Mesendoderm (in vitro differentiated cells): ENCODE measurements around the gene GALNT12.

ENCODE experiments used
- DNase-seq: peaks from one replicate; pipeline ENCODE4 v3.0.0; 2013
- H2AK5ac ChIP-seq: 2 replicates; pipeline ENCODE4 v1.6.1; 2013; ENCODE audit warnings: low read length, inconsistent platforms
- H2BK120ac ChIP-seq: 2 replicates; pipeline ENCODE4 v1.6.1; 2013; ENCODE audit warnings: low read depth, mild to moderate bottlenecking, low read length, moderate library complexity, mixed read lengths
- H2BK15ac ChIP-seq: replicated peaks from 2 replicates; pipeline ENCODE4 v1.6.1; 2013; ENCODE audit warnings: low read depth, mild to moderate bottlenecking, moderate library complexity
- H2BK5ac ChIP-seq: 2 replicates; pipeline ENCODE4 v1.6.1; 2013; ENCODE audit warnings: low read length, inconsistent platforms
- H3K18ac ChIP-seq: 2 replicates; pipeline ENCODE4 v1.6.1; 2013; ENCODE audit warnings: mild to moderate bottlenecking, low read length, mixed read lengths
- H3K23ac ChIP-seq: one replicate; pipeline ENCODE4 v1.6.1; 2013; ENCODE audit warnings: low read length
- H3K27ac ChIP-seq: 2 replicates; pipeline ENCODE4 v1.5.1; 2013; ENCODE audit warnings: low read depth, mild to moderate bottlenecking, inconsistent platforms, low read length, moderate library complexity
- H3K27me3 ChIP-seq: 2 replicates; pipeline ENCODE4 v1.6.1; 2013; ENCODE audit warnings: low read length, control low read depth, mild to moderate bottlenecking, inconsistent platforms; ENCODE audit not compliant: insufficient read depth, poor library complexity
- H3K36me3 ChIP-seq: 2 replicates; pipeline ENCODE4 v1.6.1; 2013; ENCODE audit warnings: low read length, inconsistent platforms; ENCODE audit not compliant: control insufficient read depth, insufficient read depth
- H3K4ac ChIP-seq: one replicate; pipeline ENCODE4 v1.6.1; 2013; ENCODE audit warnings: low read depth, mild to moderate bottlenecking, low read length, moderate library complexity
- H3K4me1 ChIP-seq: 2 replicates; pipeline ENCODE4 v1.6.1; 2013; ENCODE audit warnings: low read depth, low read length, inconsistent platforms; ENCODE audit not compliant: control insufficient read depth
- H3K4me2 ChIP-seq: 2 replicates; pipeline ENCODE4 v1.6.1; 2013; ENCODE audit warnings: low read length
- H3K4me3 ChIP-seq: 2 replicates; pipeline ENCODE4 v1.5.1; 2013; ENCODE audit warnings: mild to moderate bottlenecking, low read length
- H3K56ac ChIP-seq: one replicate; pipeline ENCODE4 v1.6.1; 2013; ENCODE audit warnings: low read length
- H3K79me1 ChIP-seq: 2 replicates; pipeline ENCODE4 v1.6.1; 2013; ENCODE audit warnings: low read length, inconsistent platforms
- H3K79me2 ChIP-seq: 2 replicates; pipeline ENCODE4 v1.6.1; 2013; ENCODE audit warnings: mild to moderate bottlenecking, low read length; ENCODE audit not compliant: control insufficient read depth, insufficient read depth
- H3K9ac ChIP-seq: 2 replicates; pipeline ENCODE4 v1.6.1; 2013; ENCODE audit warnings: low read length, inconsistent platforms
- H4K5ac ChIP-seq: one replicate; pipeline ENCODE4 v1.6.1; 2013; ENCODE audit warnings: low read length
- H4K8ac ChIP-seq: one replicate; pipeline ENCODE4 v1.6.1; 2013; ENCODE audit warnings: low read depth, mild to moderate bottlenecking, control low read depth, low read length, moderate library complexity
- WGBS: extraction: QIAGEN DNeasy Blood & Tissue Kit; methylation state at CpG from one replicate; pipeline ENCODE4 v1.1.7; 2013; ENCODE audit warnings: low lambda C conversion rate, missing lambda C conversion rate; ENCODE audit not compliant: insufficient coverage; ENCODE audit errors: extremely low coverage; 5-methylcytosine and 5-hydroxymethylcytosine counted together

The GALNT12 gene

DNA sequence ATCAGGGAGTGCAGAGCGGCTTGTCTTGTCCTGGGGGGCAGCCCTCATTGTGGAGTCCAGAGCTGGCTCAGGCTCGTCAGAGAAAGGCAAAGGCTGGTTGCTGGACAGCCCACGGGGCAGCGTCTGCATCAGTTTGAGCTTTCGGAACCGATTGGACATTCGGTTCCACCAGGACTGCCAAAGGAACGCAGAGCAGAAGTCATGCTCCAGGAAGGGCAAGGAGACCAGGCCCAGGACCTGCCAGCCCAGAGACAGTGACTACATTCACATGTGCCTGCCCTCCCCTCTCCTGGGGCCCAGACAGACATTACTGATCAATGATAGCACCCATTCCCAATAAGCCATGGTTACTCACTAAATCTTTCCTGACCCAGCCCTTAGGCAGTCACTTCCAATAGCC, 29.2 kb upstream of the GALNT12 start:
- H2BK120ac ChIP-seq, result no peak overlapping the region
- H3K4me2 ChIP-seq, result no peak overlapping the region
- H4K5ac ChIP-seq, result no peak overlapping the region
- no peaks in the 10 kb centered on the region for H3K79me2 ChIP-seq
- H2BK5ac ChIP-seq, result no peak overlapping the region
- no peaks in the 10 kb centered on the region for H3K4me1 ChIP-seq
- no peak overlapping the region for H3K4me3 ChIP-seq
- H3K27ac ChIP-seq, result no peak overlapping the region
- WGBS, result no CpG with 5 or more reads among the region's 8 CpGs
- no peak overlapping the region for H2AK5ac ChIP-seq
- H3K23ac ChIP-seq, result no peak overlapping the region
- no peak overlapping the region for H3K4ac ChIP-seq
- H3K18ac ChIP-seq, result no peak overlapping the region
- no peaks in the 10 kb centered on the region for H3K27me3 ChIP-seq
- H3K56ac ChIP-seq, result no peak overlapping the region
- H3K36me3 ChIP-seq, result peaks cover 6% of the 10 kb centered on the region
- no peak overlapping the region for H3K9ac ChIP-seq
- no peak overlapping the region for H2BK15ac ChIP-seq
- H4K8ac ChIP-seq, result no peak overlapping the region
- no peak for DNase-seq
- H3K79me1 ChIP-seq, result no peaks in the 10 kb centered on the region

DNA sequence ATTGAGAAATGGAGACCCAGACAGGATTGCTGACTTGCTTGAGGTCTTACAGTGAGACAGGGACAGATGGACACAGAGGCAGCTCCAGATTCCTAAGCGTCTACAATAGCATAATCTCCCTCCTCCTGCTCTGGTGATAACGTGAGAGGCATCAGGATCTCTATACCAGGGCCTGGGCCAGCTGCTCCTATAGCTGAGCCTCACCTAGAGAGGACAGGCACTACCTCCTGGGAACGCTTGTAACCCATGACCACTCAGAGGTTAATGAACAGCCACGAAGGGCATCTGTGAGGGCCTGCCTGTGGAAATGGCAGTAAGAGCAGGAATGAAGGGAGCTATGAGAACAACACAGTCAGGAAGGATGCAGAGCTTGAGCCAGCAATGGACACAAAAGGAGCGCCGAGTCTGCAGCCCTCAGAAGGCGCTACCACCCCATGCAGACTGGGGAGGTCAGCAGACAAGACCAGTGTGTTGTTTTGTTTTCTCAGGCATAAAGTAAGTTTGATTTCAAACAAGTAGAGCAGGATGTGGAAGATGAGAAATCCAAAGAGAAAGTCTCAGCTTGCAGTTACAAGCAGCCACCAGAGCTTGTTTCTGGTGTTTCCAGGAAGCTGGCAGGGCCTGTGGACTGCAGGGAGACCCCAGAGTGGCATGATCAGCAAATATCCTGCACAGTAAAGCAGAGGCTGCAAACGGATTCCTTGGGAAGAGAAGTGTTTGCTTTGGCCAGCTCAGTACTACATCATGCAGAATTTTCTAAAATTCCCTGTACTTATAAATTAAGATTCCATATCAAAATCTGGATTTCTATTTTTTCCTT, 28.5 kb upstream of the GALNT12 start:
- no CpG with 5 or more reads among the region's 8 CpGs for WGBS
- no peak overlapping the region for H3K56ac ChIP-seq
- no peak overlapping the region for H3K4me3 ChIP-seq
- no peak overlapping the region for H4K8ac ChIP-seq
- H2BK15ac ChIP-seq, result no peak overlapping the region
- H3K36me3 ChIP-seq, result peaks cover 5% of the 10 kb centered on the region
- no peak overlapping the region for H3K4ac ChIP-seq
- no peaks in the 10 kb centered on the region for H3K27me3 ChIP-seq
- H2AK5ac ChIP-seq, result no peak overlapping the region
- no peak overlapping the region for H3K9ac ChIP-seq
- H3K79me1 ChIP-seq, result no peaks in the 10 kb centered on the region
- H3K18ac ChIP-seq, result no peak overlapping the region
- no peak overlapping the region for H3K27ac ChIP-seq
- no peak overlapping the region for H3K23ac ChIP-seq
- DNase-seq, result no peak
- no peak overlapping the region for H3K4me2 ChIP-seq
- H2BK120ac ChIP-seq, result no peak overlapping the region
- H3K4me1 ChIP-seq, result no peaks in the 10 kb centered on the region
- no peaks in the 10 kb centered on the region for H3K79me2 ChIP-seq
- no peak overlapping the region for H4K5ac ChIP-seq
- no peak overlapping the region for H2BK5ac ChIP-seq

DNA sequence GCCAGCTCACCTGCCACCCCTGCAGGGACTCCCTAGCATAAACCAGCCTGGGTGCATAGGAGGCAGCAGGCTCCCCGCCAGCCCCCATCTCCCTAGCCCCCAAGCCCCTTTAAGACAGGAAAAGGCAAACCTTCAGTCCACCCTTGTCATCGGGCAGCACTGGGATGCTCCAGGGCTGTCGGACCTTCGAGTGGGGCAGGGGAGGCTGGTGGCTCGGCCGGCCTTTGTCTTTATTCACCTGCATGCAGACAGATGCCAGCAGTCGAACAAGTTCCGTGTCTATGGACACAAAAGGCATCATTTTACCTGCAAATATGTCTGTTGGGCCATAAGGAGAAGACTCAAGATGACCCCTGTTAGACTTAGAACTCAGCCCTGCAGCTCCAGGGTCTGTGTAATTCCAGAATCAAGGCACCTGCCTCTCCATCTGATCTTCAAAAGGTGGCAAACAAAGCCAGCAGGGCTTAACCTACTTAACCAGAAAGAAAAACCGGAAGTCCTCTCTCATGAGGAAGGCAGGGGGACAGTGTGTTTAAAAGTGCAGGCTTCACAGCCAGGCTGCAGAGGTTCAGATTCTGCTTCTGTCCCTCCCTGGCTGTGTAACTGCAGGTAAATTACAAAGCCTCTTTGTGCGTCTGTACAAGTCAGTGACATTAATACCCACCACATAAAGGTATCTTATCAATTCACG, 27.3 kb upstream of the GALNT12 start:
- H3K23ac ChIP-seq, result no peak overlapping the region
- H4K5ac ChIP-seq, result no peak overlapping the region
- H2BK5ac ChIP-seq, result no peak overlapping the region
- no peaks in the 10 kb centered on the region for H3K4me1 ChIP-seq
- no peak overlapping the region for H2BK15ac ChIP-seq
- no peak overlapping the region for H3K56ac ChIP-seq
- H4K8ac ChIP-seq, result no peak overlapping the region
- H3K4me2 ChIP-seq, result no peak overlapping the region
- peaks cover 5% of the 10 kb centered on the region for H3K36me3 ChIP-seq
- no peak overlapping the region for H3K4ac ChIP-seq
- no peaks in the 10 kb centered on the region for H3K79me2 ChIP-seq
- H3K79me1 ChIP-seq, result no peaks in the 10 kb centered on the region
- H3K27ac ChIP-seq, result no peak overlapping the region
- H3K9ac ChIP-seq, result no peak overlapping the region
- H3K4me3 ChIP-seq, result no peak overlapping the region
- no peak overlapping the region for H2BK120ac ChIP-seq
- WGBS, result no CpG with 5 or more reads among the region's 11 CpGs
- no peak for DNase-seq
- H3K18ac ChIP-seq, result no peak overlapping the region
- H3K27me3 ChIP-seq, result no peaks in the 10 kb centered on the region
- no peak overlapping the region for H2AK5ac ChIP-seq

DNA sequence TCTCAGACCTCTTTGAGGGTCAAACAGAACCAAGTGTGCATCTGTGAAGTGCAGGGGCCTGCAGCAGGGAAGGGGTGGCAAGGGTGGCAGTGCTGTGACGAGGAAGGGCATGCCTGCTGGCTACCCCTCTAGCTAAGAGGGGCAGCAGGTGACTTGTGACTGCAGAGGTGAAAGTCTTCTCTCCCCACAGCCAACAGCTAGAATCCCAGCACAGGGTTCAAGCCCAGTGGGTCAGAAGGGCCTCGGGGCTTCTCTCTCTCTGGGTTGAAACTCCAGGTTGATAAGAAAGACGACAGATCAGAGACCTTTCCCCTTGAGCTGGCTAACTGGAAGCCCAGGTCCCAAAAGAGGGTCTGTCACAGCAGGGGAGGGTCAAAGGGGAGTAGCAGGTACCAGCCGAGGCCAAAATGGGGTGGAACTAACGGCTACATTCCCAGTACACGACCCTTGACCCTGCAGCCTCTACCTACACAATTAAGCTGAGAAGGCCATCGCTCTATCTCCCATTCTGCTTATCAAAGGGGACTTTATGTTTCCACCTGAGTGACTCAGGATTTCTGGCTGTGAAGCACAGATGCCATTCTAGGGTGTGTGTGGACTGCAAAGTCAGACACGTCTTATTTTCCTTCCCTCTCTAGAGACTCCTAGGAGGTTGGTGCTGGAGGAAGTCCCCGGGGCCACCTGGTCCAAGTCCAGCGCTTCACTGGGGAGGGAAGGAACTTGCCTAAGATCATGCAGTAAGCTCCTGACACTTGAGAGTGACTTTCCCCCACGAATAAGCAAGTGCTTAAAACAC, 25.7 kb upstream of the GALNT12 start:
- no peaks in the 10 kb centered on the region for H3K79me2 ChIP-seq
- H3K4me1 ChIP-seq, result no peaks in the 10 kb centered on the region
- H2BK120ac ChIP-seq, result no peak overlapping the region
- no CpG with 5 or more reads among the region's 11 CpGs for WGBS
- no peak overlapping the region for H4K8ac ChIP-seq
- no peak overlapping the region for H3K56ac ChIP-seq
- H3K4ac ChIP-seq, result no peak overlapping the region
- no peak overlapping the region for H3K23ac ChIP-seq
- H4K5ac ChIP-seq, result no peak overlapping the region
- no peak overlapping the region for H3K4me2 ChIP-seq
- no peak overlapping the region for H2BK5ac ChIP-seq
- H3K27me3 ChIP-seq, result no peaks in the 10 kb centered on the region
- H2AK5ac ChIP-seq, result no peak overlapping the region
- no peak overlapping the region for H2BK15ac ChIP-seq
- H3K36me3 ChIP-seq, result peaks cover 5% of the 10 kb centered on the region
- no peak overlapping the region for H3K9ac ChIP-seq
- no peak overlapping the region for H3K4me3 ChIP-seq
- no peaks in the 10 kb centered on the region for H3K79me1 ChIP-seq
- no peak overlapping the region for H3K27ac ChIP-seq
- DNase-seq, result no peak
- H3K18ac ChIP-seq, result no peak overlapping the region

DNA sequence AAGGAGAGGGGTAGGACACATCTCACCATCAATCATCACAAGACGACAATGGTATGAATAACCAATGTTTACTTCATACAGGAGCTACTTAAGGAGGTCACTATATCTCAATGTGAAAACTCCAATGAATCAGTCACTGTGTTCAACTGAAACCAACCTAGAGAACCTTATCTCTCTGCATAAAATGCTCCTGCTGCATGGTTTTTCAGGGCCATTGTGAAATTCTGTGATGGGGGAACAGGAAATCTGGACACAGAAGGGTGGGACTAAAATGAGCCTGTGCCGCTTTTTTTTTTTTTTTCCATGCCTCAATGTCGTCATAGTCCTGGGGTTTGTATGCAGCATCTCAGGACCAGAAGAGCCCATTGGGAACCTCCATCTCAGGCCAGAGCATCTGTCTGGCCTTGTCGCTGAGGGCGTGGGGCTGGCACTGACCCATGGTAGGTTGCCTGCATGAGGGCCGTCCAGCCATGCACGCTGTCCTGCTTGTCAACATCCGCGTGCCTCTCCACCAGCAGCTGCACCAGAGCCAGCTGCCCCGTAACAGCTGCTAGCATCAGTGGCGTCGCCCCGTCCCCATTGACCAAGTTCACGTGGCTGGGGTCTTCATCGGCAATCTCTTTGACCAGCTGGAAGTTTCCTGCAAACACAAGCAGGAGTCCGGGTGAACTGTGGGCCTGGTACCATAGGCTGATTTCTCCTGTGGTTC, 23.8 kb upstream of the GALNT12 start:
- H3K4ac ChIP-seq, result no peak overlapping the region
- no peaks in the 10 kb centered on the region for H3K79me2 ChIP-seq
- H4K5ac ChIP-seq, result no peak overlapping the region
- no peak overlapping the region for H3K9ac ChIP-seq
- DNase-seq, result no peak
- WGBS, result no CpG with 5 or more reads among the region's 16 CpGs
- H3K79me1 ChIP-seq, result peaks cover 2% of the 10 kb centered on the region
- no peak overlapping the region for H3K4me3 ChIP-seq
- no peak overlapping the region for H3K27ac ChIP-seq
- H2BK5ac ChIP-seq, result no peak overlapping the region
- no peak overlapping the region for H2BK15ac ChIP-seq
- H3K18ac ChIP-seq, result no peak overlapping the region
- no peaks in the 10 kb centered on the region for H3K27me3 ChIP-seq
- H3K4me1 ChIP-seq, result no peaks in the 10 kb centered on the region
- H3K36me3 ChIP-seq, result peaks cover 5% of the 10 kb centered on the region
- no peak overlapping the region for H3K4me2 ChIP-seq
- H3K23ac ChIP-seq, result no peak overlapping the region
- no peak overlapping the region for H2BK120ac ChIP-seq
- H2AK5ac ChIP-seq, result no peak overlapping the region
- no peak overlapping the region for H3K56ac ChIP-seq
- no peak overlapping the region for H4K8ac ChIP-seq
